ENCODE data around the gene TCP11. TPM values are rescaled to one million over a fixed set of nuclear protein-coding genes. Genes with fewer than 3 reads are reported as not detected.

Gene TCP11
- total RNA-seq, 1 donor from 2014 or later, result 0.43 TPM

- H3K36me3 ChIP-seq, result peaks cover 39 to 65% of the 10 kb centered on the region in 2 donors
- no peak for DNase-seq (ENCODE audit: low spot score in 2 of 2)
- intact Hi-C loops (cut with DNase I), result no loop called here
Observed at GRCh38 chr6:35070111-35070510, 71.0 kb downstream of the TCP11 start.

DNA sequence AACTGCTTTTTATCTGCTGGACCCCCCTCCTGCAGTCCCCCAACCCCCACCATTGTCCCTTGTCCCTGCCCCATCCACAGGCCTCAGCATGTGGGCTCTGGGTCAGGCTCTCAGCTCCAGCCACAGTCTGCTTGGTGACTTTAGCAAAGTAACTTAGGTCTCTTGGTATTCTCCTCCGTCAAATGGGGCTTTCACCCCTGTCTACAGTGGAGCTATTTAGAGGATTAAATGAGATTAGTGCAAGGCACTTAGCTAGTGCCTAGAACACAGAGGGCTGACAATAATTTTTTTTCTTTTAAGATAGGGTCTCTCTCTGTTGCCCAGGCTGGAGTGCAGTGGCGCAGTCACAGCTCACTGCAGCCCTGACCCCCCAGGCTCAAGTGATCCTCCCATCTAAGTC, 71.9 kb downstream of the TCP11 start:
- Histone ChIP-seq H3K4me1 (peaks cover 0 to 3% of the 10 kb centered on the region in 2 donors), H3K27me3 (no peaks in the 10 kb centered on the region), H3K27ac (peak overlapping the region in 1 of 2 donors; percentile 59), H3K36me3 (peaks cover 43 to 62% of the 10 kb centered on the region in 2 donors), H3K4me3 (no peak overlapping the region), H3K9me3 (no peaks in the 10 kb centered on the region)
- no peak for DNase-seq (ENCODE audit: low spot score in 2 of 2)
- intact Hi-C loops (cut with DNase I), result no loop called here
- TF ChIP-seq, protein P1, sequence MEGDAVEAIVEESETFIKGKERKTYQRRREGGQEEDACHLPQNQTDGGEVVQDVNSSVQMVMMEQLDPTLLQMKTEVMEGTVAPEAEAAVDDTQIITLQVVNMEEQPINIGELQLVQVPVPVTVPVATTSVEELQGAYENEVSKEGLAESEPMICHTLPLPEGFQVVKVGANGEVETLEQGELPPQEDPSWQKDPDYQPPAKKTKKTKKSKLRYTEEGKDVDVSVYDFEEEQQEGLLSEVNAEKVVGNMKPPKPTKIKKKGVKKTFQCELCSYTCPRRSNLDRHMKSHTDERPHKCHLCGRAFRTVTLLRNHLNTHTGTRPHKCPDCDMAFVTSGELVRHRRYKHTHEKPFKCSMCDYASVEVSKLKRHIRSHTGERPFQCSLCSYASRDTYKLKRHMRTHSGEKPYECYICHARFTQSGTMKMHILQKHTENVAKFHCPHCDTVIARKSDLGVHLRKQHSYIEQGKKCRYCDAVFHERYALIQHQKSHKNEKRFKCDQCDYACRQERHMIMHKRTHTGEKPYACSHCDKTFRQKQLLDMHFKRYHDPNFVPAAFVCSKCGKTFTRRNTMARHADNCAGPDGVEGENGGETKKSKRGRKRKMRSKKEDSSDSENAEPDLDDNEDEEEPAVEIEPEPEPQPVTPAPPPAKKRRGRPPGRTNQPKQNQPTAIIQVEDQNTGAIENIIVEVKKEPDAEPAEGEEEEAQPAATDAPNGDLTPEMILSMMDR (IDR thresholded peaks at IDR 0.05), result no peak

More at GRCh38 chr6:35070111-35070510, 71.0 kb downstream of the TCP11 start:
- H3K9me3 ChIP-seq, result no peaks in the 10 kb centered on the region
- H3K27me3 ChIP-seq, result no peaks in the 10 kb centered on the region
- H3K4me3 ChIP-seq, result no peak overlapping the region
- TF ChIP-seq, protein P1 (IDR thresholded peaks at IDR 0.05), result no peak
- no peak overlapping the region for H3K27ac ChIP-seq
- no peaks in the 10 kb centered on the region for H3K4me1 ChIP-seq

GRCh38 chr6:35068644-35069043, 72.5 kb downstream of the TCP11 start:
- Histone ChIP-seq H3K27me3 (no peaks in the 10 kb centered on the region), H3K9me3 (no peaks in the 10 kb centered on the region), H3K4me3 (no peak overlapping the region), H3K4me1 (peaks cover 1 to 6% of the 10 kb centered on the region in 2 donors), H3K36me3 (peaks cover 38 to 56% of the 10 kb centered on the region in 2 donors), H3K27ac (peak overlapping the region; percentile 53 to 59)
- TF ChIP-seq, protein P1 (IDR thresholded peaks at IDR 0.05), result no peak
- intact Hi-C loops (cut with DNase I), result no loop called here
- no peak for DNase-seq (ENCODE audit: low spot score in 2 of 2)

DNA sequence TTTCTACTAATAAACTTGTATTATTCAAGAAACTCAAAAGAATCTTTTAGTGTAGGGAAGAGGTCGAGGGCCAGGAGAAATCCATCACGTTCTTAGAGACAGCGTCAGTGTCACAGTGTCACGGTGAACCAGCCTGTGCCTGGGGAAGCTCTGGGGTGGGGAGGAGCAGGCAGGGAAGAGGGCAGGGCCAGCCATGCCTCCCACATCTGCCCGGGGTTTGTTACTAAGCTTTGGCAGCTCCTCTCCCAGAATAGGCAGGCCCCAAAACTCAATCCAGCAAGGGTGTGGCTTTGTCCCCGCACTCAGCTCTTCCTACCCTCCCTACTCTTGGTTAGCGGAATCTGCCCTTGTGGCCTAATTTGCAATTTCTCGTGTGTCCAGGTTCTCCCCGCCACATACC, 72.9 kb downstream of the TCP11 start:
- no peak for DNase-seq (ENCODE audit: low spot score in 2 of 2)
- Histone ChIP-seq H3K27me3 (no peaks in the 10 kb centered on the region), H3K4me1 (peaks cover 3 to 6% of the 10 kb centered on the region in 2 donors), H3K4me3 (no peak overlapping the region), H3K36me3 (peaks cover 37 to 51% of the 10 kb centered on the region in 2 donors), H3K9me3 (no peaks in the 10 kb centered on the region), H3K27ac (peak overlapping the region; percentile 53 to 59)
- TF ChIP-seq, protein P1 (IDR thresholded peaks at IDR 0.05), result no peak
- intact Hi-C loops (cut with DNase I), result no loop called here

Other genes with a start within 250 kb of the TCP11 start
- 29.5 TPM for gene SCUBE3, start 72.6 kb upstream of the TCP11 start, total RNA-seq
- 55.7 TPM for gene ZNF76, start 118.4 kb upstream of the TCP11 start, total RNA-seq
- 20.1 TPM for gene DEF6, start 156.5 kb upstream of the TCP11 start, total RNA-seq
- gene PPARD, start 201.2 kb upstream of the TCP11 start, total RNA-seq, result 21.1 TPM